Calu3 (cell line): ENCODE measurements around the gene RNF130. TPM values are rescaled to one million over a fixed set of nuclear protein-coding genes. Genes with fewer than 3 reads are reported as not detected.
"Not testable (repeated sequence)": the region's sequence is repeated elsewhere in the genome, so short reads cannot be mapped to it uniquely, and the experiment has no call there.

ENCODE experiments used
- BruUV-seq: library from RNA; stranded (reverse); fragments of 400-500 nt; replicated peaks from 2 replicates; lab custom pipeline; 2021; lab: Mats Ljungman, UMichigan
- CTCF ChIA-PET: fragments of 300-600 bp; sonication (Branson Sonifier 250); formaldehyde crosslinking; loops from one replicate; lab custom pipeline; 2022; ENCODE audit warnings: antibody characterized with exemption; lab: Charles Lee
- DNase-seq: peaks from one replicate; pipeline ENCODE4 v3.0.0; 2022
- H3K27ac Mint-ChIP-seq: one replicate; pipeline ENCODE4 v1.8.0; 2022; ENCODE audit warnings: mixed read lengths; ENCODE audit not compliant: unreplicated experiment
- H3K27me3 Mint-ChIP-seq: one replicate; pipeline ENCODE4 v1.8.0; 2022; ENCODE audit warnings: mixed read lengths; ENCODE audit not compliant: unreplicated experiment
- H3K36me3 Mint-ChIP-seq: one replicate; pipeline ENCODE4 v1.8.0; 2022; ENCODE audit warnings: mild to moderate bottlenecking, moderate library complexity, mixed read lengths; ENCODE audit not compliant: insufficient read depth, unreplicated experiment
- H3K4me1 Mint-ChIP-seq: one replicate; pipeline ENCODE4 v1.8.0; 2022; ENCODE audit warnings: mild to moderate bottlenecking, low read depth, mixed read lengths; ENCODE audit not compliant: unreplicated experiment
- H3K4me3 Mint-ChIP-seq: one replicate; pipeline ENCODE4 v1.8.0; 2022; ENCODE audit warnings: mild to moderate bottlenecking, low read depth, moderate library complexity, mixed read lengths; ENCODE audit not compliant: unreplicated experiment
- H3K9me3 Mint-ChIP-seq: one replicate; pipeline ENCODE4 v1.8.0; 2022; ENCODE audit warnings: low read depth, mixed read lengths; ENCODE audit not compliant: unreplicated experiment
- intact Hi-C: fragments of 100-400 bp; cut with micrococcal nuclease; formaldehyde crosslinking; loops from one replicate; pipeline ENCODE4 v1.10.0; 2022; ENCODE audit not compliant: unreplicated experiment
- total RNA-seq: library from RNA; stranded (reverse); gene quantifications from 2 replicates; pipeline ENCODE4 v1.2.3, GENCODE V29; 2022
- TF ChIP-seq, protein P1 (sequence below): fragments of 200-600 bp; IDR thresholded peaks from one replicate; pipeline ENCODE4 v1.8.0; 2022; ENCODE audit warnings: antibody characterized with exemption; ENCODE audit not compliant: unreplicated experiment

RNF130 gene
- total RNA-seq, 1 experiment from 2014 or later: 34.0 TPM

DNA sequence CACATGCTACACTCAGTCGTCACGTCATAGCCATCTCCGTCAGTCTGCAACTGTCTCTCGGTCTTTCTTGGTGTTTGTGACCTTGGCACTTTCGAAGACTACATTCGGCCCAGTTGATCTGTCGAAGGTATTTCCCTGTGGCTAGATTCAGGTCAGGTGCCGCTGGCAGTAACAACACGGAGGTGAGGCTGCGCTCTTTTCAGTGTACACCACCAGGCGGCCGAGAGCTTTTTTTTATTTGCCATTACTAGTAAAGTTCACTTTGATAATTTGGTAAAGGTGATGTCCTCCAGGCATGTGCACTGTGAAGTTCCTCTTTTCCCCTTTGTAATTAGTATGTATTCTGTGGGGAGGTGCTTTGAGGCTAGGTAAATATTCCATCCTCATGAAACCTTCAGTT, 49.7 kb downstream of the RNF130 start:
- no peak for DNase-seq
- TF ChIP-seq, protein P1, sequence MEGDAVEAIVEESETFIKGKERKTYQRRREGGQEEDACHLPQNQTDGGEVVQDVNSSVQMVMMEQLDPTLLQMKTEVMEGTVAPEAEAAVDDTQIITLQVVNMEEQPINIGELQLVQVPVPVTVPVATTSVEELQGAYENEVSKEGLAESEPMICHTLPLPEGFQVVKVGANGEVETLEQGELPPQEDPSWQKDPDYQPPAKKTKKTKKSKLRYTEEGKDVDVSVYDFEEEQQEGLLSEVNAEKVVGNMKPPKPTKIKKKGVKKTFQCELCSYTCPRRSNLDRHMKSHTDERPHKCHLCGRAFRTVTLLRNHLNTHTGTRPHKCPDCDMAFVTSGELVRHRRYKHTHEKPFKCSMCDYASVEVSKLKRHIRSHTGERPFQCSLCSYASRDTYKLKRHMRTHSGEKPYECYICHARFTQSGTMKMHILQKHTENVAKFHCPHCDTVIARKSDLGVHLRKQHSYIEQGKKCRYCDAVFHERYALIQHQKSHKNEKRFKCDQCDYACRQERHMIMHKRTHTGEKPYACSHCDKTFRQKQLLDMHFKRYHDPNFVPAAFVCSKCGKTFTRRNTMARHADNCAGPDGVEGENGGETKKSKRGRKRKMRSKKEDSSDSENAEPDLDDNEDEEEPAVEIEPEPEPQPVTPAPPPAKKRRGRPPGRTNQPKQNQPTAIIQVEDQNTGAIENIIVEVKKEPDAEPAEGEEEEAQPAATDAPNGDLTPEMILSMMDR: no peak
- no TSS peak for BruUV-seq
- peaks cover 6% of the 10 kb centered on the region for H3K9me3 Mint-ChIP-seq
- intact Hi-C loops: no loop called here
- no peak overlapping the region for H3K4me3 Mint-ChIP-seq
- H3K27ac Mint-ChIP-seq: no peak overlapping the region
- H3K36me3 Mint-ChIP-seq: no peaks in the 10 kb centered on the region
- CTCF ChIA-PET: no interaction called here
- H3K4me1 Mint-ChIP-seq: peaks cover 8% of the 10 kb centered on the region
- H3K27me3 Mint-ChIP-seq: no peaks in the 10 kb centered on the region

DNA sequence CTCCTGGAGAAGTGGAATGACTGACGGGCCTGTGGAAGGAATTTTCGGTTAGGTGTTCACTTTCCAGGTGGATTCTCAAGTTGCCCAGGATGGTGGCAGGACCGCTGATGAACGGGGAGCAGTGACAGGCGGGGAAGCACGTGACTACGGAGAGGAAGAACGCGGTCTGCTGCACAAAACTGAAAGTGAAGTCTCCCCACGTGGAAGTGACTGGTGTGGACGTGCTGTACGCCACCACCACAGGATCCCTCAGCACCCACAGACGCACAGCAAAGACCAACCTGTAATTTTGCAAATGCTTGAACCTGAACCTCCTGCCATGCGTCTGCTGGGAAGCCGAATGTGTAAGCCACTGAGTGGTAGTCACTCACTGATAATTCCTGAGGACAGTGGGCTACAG, 51.4 kb downstream of the RNF130 start:
- DNase-seq: no peak
- H3K4me1 Mint-ChIP-seq: no peaks in the 10 kb centered on the region
- TF ChIP-seq, protein P1: no peak
- no peak overlapping the region for H3K27ac Mint-ChIP-seq
- CTCF ChIA-PET: no interaction called here
- peaks cover 6% of the 10 kb centered on the region for H3K9me3 Mint-ChIP-seq
- no peak overlapping the region for H3K4me3 Mint-ChIP-seq
- no peaks in the 10 kb centered on the region for H3K36me3 Mint-ChIP-seq
- no TSS peak for BruUV-seq
- no peaks in the 10 kb centered on the region for H3K27me3 Mint-ChIP-seq
- intact Hi-C loops: no loop called here

DNA sequence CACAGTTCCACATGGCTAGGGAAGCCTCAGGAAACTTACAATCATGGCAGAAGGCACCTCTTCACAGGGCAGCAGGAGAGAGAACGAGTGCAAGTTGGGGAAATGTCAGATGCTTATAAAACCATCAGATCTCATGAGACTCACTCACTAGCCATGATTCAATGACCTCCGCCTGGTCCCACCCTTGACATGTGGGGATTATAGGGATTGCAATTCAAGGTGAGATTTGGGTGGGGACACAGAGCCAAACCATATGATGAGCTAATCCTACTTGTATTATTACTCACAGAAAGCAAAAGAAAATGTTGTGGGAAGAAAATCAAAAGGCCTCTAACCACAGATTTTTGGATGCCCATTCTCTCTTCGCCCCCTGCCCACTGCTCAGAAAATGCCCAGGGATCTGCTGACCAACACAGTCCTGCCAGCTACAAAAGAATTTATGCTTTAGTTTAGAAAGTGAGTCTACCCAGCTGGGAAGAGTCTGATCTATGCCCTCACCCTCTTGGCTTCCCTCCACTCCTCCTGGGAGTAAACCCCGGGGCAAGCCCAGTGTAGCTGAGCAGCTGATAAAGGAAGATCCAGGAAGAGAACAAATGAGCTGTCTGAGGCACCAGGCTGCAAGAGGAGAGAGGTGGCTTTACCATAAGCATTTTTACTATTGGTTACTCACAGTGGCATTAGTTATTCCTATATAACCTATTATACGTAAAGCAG, 53.1 kb downstream of the RNF130 start:
- no peak for DNase-seq
- CTCF ChIA-PET: interaction anchor here (0.7 kb wide), 1 partner anchor 253 kb away, joined by 6 read pairs; no protein-coding TSS in a partner anchor
- TF ChIP-seq, protein P1: no peak
- intact Hi-C loops: no loop called here
- no peak overlapping the region for H3K4me3 Mint-ChIP-seq
- H3K27me3 Mint-ChIP-seq: no peaks in the 10 kb centered on the region
- no peak overlapping the region for H3K27ac Mint-ChIP-seq
- no peaks in the 10 kb centered on the region for H3K36me3 Mint-ChIP-seq
- BruUV-seq: no TSS peak
- H3K9me3 Mint-ChIP-seq: peaks cover 6% of the 10 kb centered on the region
- no peaks in the 10 kb centered on the region for H3K4me1 Mint-ChIP-seq

DNA sequence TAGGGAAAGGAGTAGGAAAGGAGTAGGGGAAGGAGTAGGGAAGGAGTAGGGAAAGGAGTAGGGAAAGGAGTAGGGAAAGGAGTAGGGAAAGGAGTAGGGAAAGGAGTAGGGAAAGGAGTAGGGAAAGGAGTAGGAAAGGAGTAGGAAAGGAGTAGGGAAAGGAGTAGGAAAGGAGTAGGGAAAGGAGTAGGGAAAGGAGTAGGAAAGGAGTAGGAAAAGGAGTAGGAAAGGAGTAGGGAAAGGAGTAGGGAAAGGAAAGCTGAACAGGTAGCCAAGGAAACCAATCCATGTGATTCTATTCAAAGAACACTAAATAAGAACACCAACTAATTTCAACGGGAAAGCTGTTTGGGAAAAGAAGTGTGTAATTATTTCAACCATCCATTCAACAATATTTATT, 56.0 kb downstream of the RNF130 start:
- H3K4me3 Mint-ChIP-seq, intact Hi-C loops, H3K27me3 Mint-ChIP-seq, H3K36me3 Mint-ChIP-seq, BruUV-seq, H3K27ac Mint-ChIP-seq, DNase-seq, H3K9me3 Mint-ChIP-seq, CTCF ChIA-PET, H3K4me1 Mint-ChIP-seq: not testable (repeated sequence)

DNA sequence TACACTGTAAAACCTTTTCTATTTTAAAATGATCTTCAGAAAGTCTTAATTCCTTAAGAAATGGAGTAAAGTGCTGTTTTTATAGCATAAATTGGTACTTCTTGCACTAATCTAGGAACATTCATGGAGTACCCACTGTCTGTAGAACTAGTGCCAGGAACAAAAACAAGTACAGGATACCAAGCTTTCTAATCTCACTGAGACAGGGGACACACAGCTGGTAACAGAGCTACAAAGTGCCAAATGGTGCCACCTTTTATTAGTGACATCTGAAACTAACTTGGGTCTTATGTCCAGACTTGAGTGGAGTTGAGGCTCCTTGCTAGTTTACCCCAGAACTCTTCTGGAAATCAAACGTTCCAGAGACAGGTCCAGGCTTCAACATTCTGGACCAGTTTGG, 57.9 kb downstream of the RNF130 start:
- BruUV-seq: no TSS peak
- TF ChIP-seq, protein P1: no peak
- no peaks in the 10 kb centered on the region for H3K9me3 Mint-ChIP-seq
- H3K27me3 Mint-ChIP-seq: no peaks in the 10 kb centered on the region
- CTCF ChIA-PET: interaction anchor here (1.3 kb wide), 1 partner anchor 39 kb away, joined by 3 read pairs; no protein-coding TSS in a partner anchor
- no peaks in the 10 kb centered on the region for H3K4me1 Mint-ChIP-seq
- no peaks in the 10 kb centered on the region for H3K36me3 Mint-ChIP-seq
- no peak overlapping the region for H3K27ac Mint-ChIP-seq
- no peak for DNase-seq
- no peak overlapping the region for H3K4me3 Mint-ChIP-seq
- intact Hi-C loops: no loop called here
